ENCODE results near the gene FBXL4. TPM values are rescaled to one million over a fixed set of nuclear protein-coding genes. Genes with fewer than 3 reads are reported as not detected.

Gene FBXL4
- total RNA-seq, 1 donor from 2014 or later: 14.4 TPM

DNA sequence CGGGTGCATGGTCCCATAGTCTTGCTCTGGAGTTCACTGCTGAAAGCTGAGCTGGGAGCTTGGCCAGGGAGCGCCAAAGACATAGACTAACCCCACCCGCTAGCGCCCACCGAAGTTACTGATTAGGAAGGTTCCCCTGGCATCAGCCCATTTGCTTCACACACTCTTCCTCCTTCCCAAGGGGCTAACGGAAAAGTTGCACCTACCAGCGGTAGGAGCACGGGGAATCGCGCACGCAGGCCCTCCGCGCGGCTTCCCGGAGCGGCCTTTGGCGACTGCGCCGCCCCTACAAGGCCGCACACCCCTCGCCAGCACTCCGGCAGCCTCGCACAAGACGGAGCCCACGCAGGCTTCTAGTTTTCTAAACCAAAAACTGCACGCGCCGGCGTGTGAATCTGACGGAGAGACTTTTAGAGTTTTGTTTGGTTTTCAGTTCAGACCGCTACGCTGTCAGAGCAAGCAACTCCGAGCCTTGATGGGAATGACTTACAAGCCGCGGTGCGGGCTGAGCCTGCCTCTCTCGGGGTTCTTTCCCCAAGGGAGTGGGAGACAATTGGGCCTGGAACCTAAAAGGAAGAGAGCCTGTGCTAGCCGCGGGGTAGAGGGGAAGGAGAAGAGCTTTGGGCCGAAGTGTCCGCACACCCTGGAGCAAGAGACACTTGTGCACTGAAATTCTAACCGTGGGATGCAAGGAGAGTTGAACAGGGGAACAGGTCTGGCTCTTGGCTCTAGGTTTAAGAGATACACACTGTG lies 114.3 kb downstream of the FBXL4 start:
- Mint-ChIP-seq H3K4me3 (ENCODE audit: unreplicated experiment) (peak overlapping the region; percentile 75), H3K4me1 (ENCODE audit: low read depth) (peaks cover 38% of the 10 kb centered on the region), H3K9me3 (ENCODE audit: low read depth) (no peaks in the 10 kb centered on the region), H3K27ac (ENCODE audit: unreplicated experiment) (peak overlapping the region; percentile 63), H3K36me3 (ENCODE audit: low read depth) (no peaks in the 10 kb centered on the region), H3K27me3 (ENCODE audit: low read depth) (peaks cover 74% of the 10 kb centered on the region)
- DNase-seq (ENCODE audit: low spot score): no peak
- TF ChIP-seq, protein P1, sequence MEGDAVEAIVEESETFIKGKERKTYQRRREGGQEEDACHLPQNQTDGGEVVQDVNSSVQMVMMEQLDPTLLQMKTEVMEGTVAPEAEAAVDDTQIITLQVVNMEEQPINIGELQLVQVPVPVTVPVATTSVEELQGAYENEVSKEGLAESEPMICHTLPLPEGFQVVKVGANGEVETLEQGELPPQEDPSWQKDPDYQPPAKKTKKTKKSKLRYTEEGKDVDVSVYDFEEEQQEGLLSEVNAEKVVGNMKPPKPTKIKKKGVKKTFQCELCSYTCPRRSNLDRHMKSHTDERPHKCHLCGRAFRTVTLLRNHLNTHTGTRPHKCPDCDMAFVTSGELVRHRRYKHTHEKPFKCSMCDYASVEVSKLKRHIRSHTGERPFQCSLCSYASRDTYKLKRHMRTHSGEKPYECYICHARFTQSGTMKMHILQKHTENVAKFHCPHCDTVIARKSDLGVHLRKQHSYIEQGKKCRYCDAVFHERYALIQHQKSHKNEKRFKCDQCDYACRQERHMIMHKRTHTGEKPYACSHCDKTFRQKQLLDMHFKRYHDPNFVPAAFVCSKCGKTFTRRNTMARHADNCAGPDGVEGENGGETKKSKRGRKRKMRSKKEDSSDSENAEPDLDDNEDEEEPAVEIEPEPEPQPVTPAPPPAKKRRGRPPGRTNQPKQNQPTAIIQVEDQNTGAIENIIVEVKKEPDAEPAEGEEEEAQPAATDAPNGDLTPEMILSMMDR (IDR thresholded peaks at IDR 0.05): no peak

- Mint-ChIP-seq H3K4me3 (ENCODE audit: unreplicated experiment) (peak overlapping the region; percentile 75), H3K9me3 (ENCODE audit: low read depth) (no peaks in the 10 kb centered on the region), H3K27ac (ENCODE audit: unreplicated experiment) (peak overlapping the region; percentile 78), H3K36me3 (ENCODE audit: low read depth) (no peaks in the 10 kb centered on the region), H3K27me3 (ENCODE audit: low read depth) (peaks cover 74% of the 10 kb centered on the region), H3K4me1 (ENCODE audit: low read depth) (peaks cover 42% of the 10 kb centered on the region)
- TF ChIP-seq, protein P1 (IDR thresholded peaks at IDR 0.05): peak; percentile 44
- no peak for DNase-seq (ENCODE audit: low spot score)
Measured at GRCh38 chr6:98833057-98833306, 114.8 kb downstream of the FBXL4 start.

DNA sequence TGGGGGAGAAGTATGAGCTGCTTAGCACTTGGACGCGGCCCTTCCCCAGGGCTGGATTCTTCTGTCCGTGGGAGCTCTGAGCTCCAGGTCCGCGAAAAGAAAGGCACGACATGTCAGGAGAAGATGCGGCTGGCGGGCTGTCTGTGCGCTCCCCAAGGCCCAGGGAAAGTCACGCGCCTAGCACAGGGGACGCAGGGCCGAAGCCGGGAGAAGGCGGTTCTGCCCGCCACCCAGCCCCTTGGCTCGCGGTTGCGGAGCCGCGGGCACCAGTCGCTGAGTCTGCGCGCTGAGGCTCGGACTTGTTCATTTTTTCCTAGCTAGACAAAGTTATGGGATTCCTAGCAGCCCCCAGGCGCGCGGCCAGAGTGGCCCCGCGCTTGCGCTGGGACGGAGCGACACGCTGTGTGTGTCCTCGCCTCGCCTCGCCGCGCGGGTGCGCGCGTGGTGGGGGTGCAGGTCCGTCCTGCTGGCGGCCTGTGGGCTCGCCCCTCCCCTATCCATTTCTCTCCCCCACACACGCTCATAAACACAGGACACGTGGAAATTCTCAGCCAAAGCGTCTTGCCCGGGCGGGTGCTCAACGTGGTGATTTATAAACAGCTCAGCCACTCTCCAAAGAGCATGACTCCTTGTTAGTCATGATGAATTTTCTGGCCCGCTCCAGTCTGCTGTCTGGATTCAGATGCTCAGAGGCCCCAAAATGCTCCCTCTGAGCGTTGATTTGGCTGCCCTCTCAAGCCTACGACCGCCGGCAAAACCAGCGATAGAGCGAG lies 115.3 kb downstream of the FBXL4 start:
- peak overlapping the region; percentile 75 for H3K4me3 Mint-ChIP-seq (ENCODE audit: unreplicated experiment)
- H3K27ac Mint-ChIP-seq (ENCODE audit: unreplicated experiment): peak overlapping the region; percentile 78
- TF ChIP-seq, protein P1 (IDR thresholded peaks at IDR 0.05): no peak
- H3K9me3 Mint-ChIP-seq (ENCODE audit: low read depth): no peaks in the 10 kb centered on the region
- peaks cover 42% of the 10 kb centered on the region for H3K4me1 Mint-ChIP-seq (ENCODE audit: low read depth)
- DNase-seq (ENCODE audit: low spot score): no peak
- peaks cover 72% of the 10 kb centered on the region for H3K27me3 Mint-ChIP-seq (ENCODE audit: low read depth)
- no peaks in the 10 kb centered on the region for H3K36me3 Mint-ChIP-seq (ENCODE audit: low read depth)

- no peak overlapping the region for H3K27ac Mint-ChIP-seq (ENCODE audit: unreplicated experiment)
- peak overlapping the region; percentile 75 for H3K4me3 Mint-ChIP-seq (ENCODE audit: unreplicated experiment)
- no peaks in the 10 kb centered on the region for H3K36me3 Mint-ChIP-seq (ENCODE audit: low read depth)
- H3K27me3 Mint-ChIP-seq (ENCODE audit: low read depth): peaks cover 72% of the 10 kb centered on the region
- peaks cover 48% of the 10 kb centered on the region for H3K4me1 Mint-ChIP-seq (ENCODE audit: low read depth)
- no peaks in the 10 kb centered on the region for H3K9me3 Mint-ChIP-seq (ENCODE audit: low read depth)
- TF ChIP-seq, protein P1 (IDR thresholded peaks at IDR 0.05): no peak
- no peak for DNase-seq (ENCODE audit: low spot score)
Measured at GRCh38 chr6:98831959-98832283, 115.8 kb downstream of the FBXL4 start.

DNA sequence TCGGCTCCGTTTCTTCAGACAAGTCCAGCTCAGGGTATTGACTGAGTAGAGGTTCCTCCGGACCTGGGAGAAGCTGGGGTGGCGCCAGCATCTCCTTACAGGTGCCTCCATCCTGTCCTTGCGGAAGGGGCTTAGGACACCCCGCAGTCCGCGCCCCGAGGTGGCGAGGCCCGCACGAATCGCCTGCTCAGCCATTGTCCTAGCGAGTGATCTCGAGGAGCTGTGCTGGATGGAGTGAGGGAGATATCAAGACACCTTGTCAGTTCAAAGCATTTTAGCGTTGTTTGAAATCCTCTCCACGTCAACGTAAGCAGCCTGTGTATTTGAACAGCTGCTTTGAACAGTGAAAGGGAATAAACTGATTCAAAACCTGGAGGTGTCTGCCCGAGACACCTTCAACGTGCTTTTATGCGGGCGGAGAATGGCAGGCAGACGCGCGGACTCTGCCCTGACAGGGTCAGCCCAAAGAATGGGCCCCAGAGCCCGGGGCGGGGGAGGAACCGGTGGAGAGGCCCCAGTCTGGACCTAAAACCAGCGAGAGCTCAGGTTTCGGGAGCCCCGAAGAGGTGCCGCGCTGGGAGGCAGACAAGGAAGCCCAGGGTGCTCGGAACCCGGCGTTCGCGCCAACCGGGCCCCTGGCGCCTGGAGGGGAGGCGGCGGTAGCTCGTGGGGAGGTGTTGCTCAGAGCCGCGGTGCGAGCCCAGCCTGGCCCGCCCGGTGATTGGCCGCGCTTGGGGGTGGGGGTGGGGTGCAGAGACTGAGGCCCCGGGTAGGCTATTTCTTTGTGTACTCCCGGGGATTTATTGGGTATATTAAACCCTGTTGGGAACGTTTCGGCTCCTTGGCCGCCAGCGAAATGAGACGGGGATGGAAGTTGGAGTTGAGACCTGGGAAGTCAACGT lies 116.4 kb downstream of the FBXL4 start:
- peaks cover 72% of the 10 kb centered on the region for H3K27me3 Mint-ChIP-seq (ENCODE audit: low read depth)
- TF ChIP-seq, protein P1 (IDR thresholded peaks at IDR 0.05): no peak
- H3K36me3 Mint-ChIP-seq (ENCODE audit: low read depth): no peaks in the 10 kb centered on the region
- H3K4me3 Mint-ChIP-seq (ENCODE audit: unreplicated experiment): peak overlapping the region; percentile 47
- peaks cover 48% of the 10 kb centered on the region for H3K4me1 Mint-ChIP-seq (ENCODE audit: low read depth)
- DNase-seq (ENCODE audit: low spot score): no peak
- no peaks in the 10 kb centered on the region for H3K9me3 Mint-ChIP-seq (ENCODE audit: low read depth)
- H3K27ac Mint-ChIP-seq (ENCODE audit: unreplicated experiment): no peak overlapping the region

All from chondrocyte (in vitro differentiated cells).